ENCODE measurements around the gene ARID1B. TPM values are rescaled to one million over a fixed set of nuclear protein-coding genes. Genes with fewer than 3 reads are reported as not detected.

The ARID1B gene
- total and polyA plus RNA-seq, 9 of the 15 experiments (the other 6 are each of a cell fraction or from before 2014, with no cell fraction given), result 12.5 to 50.5 (median 25.8) TPM

GRCh38 chr6:157021344-157021992 is 244.3 kb downstream of the ARID1B start (continued):
- TF ChIP-seq ZNF740 (CRISPR knock-in tag; IDR thresholded peaks at IDR 0.05) (peak; percentile 34; the same call in 1 of the 2 replicates), ZNF740 (tag; IDR thresholded peaks at IDR 0.05) (no peak), TGIF2 (CRISPR knock-in tag; IDR thresholded peaks at IDR 0.05) (no peak), ZNF511 (CRISPR knock-in tag; IDR thresholded peaks at IDR 0.05) (peak; percentile 90), MLLT1 (IDR thresholded peaks at IDR 0.05) (peak; percentile 81 to 85), PTBP1 (IDR thresholded peaks at IDR 0.05; ENCODE audit: low read depth, low read length) (no peak), HOXB6 (CRISPR knock-in tag; IDR thresholded peaks at IDR 0.05; ENCODE audit: borderline replicate concordance) (no peak), SETDB1 (IDR thresholded peaks at IDR 0.05; ENCODE audit: low read length) (no peak), NFXL1 (CRISPR knock-in tag; IDR thresholded peaks at IDR 0.05) (no peak), FOXJ3 (CRISPR knock-in tag; IDR thresholded peaks at IDR 0.05) (no peak), ZNF785 (CRISPR knock-in tag; IDR thresholded peaks at IDR 0.05) (no peak), NR2F6 (CRISPR knock-in tag; IDR thresholded peaks at IDR 0.05) (no peak), KHSRP (IDR thresholded peaks at IDR 0.05) (no peak), HNRNPK (IDR thresholded peaks at IDR 0.05; ENCODE audit: low read depth, low read length, poor library complexity, severe bottlenecking) (peak; percentile 15), RBM34 (IDR thresholded peaks at IDR 0.05; ENCODE audit: borderline replicate concordance, insufficient read depth, low read length) (no peak), POLR2AphosphoS2 (IDR thresholded peaks at IDR 0.05; ENCODE audit: low read length) (0 out of 2 replicates have a peak, but pooled peaks have one; percentile 2), HIVEP1 (CRISPR knock-in tag; IDR thresholded peaks at IDR 0.05) (no peak), THRB (CRISPR knock-in tag; conservative IDR thresholded peaks at IDR 0.05) (no peak; the same call in 1 of the 2 replicates), HSF4 (CRISPR knock-in tag; IDR thresholded peaks at IDR 0.05; ENCODE audit: borderline replicate concordance) (no peak), FOXJ2 (tag; IDR thresholded peaks at IDR 0.05) (no peak), ZNF780A (CRISPR knock-in tag; IDR thresholded peaks at IDR 0.05) (no peak)
- TF ChIP-seq, protein P1, sequence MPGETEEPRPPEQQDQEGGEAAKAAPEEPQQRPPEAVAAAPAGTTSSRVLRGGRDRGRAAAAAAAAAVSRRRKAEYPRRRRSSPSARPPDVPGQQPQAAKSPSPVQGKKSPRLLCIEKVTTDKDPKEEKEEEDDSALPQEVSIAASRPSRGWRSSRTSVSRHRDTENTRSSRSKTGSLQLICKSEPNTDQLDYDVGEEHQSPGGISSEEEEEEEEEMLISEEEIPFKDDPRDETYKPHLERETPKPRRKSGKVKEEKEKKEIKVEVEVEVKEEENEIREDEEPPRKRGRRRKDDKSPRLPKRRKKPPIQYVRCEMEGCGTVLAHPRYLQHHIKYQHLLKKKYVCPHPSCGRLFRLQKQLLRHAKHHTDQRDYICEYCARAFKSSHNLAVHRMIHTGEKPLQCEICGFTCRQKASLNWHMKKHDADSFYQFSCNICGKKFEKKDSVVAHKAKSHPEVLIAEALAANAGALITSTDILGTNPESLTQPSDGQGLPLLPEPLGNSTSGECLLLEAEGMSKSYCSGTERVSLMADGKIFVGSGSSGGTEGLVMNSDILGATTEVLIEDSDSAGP (CRISPR knock-in tag; IDR thresholded peaks at IDR 0.05), result no peak
